ENCODE measurements around the gene TWNK. TPM values are rescaled to one million over a fixed set of nuclear protein-coding genes. Genes with fewer than 3 reads are reported as not detected.

The TWNK gene
- total and polyA plus RNA-seq, 9 of the 15 experiments (the other 6 are each of a cell fraction or from before 2014, with no cell fraction given), result 11.6 to 34.7 (median 17.4) TPM

- TF ChIP-seq KDM1A (IDR thresholded peaks at IDR 0.05), result no peak
Observed at GRCh38 chr10:100989088-100989487, 1.7 kb downstream of the TWNK start (continued).

- Histone ChIP-seq H3K4me2 (ENCODE audit: insufficient read depth, low read length) (no peak overlapping the region), H3K9ac (ENCODE audit: insufficient read depth in 1 of 2, low read depth in 2 of 2, low read length in 2 of 2) (no peak overlapping the region), H3K27me3 (ENCODE audit: control insufficient read depth in 2 of 2, insufficient read depth in 2 of 2, low read length in 2 of 2) (no peaks in the 10 kb centered on the region), H4K20me1 (replicated peaks; ENCODE audit: control insufficient read depth, insufficient read depth, low read length) (0 out of 2 replicates have a peak, but pooled peaks cover 4% of the 10 kb centered on the region), H3K9me3 (replicated peaks; ENCODE audit: control insufficient read depth, insufficient read depth, low read depth, low read length) (no peaks in the 10 kb centered on the region), H3K27ac (ENCODE audit: extremely low read depth, low read depth, low read length) (no peak overlapping the region; the same call in 2 of the 3 replicates), H3K36me3 (ENCODE audit: control insufficient read depth, insufficient read depth, low read length) (peaks cover 47% of the 10 kb centered on the region; the same call in 2 of the 3 replicates), H3K4me1 (replicated peaks in 1 of 2; ENCODE audit: control insufficient read depth in 2 of 2, insufficient read depth in 2 of 2, low read length in 2 of 2) (peaks cover 22 to 43% of the 10 kb centered on the region in 2 experiments; a peak in 4 of 5 replicates), H3K79me2 (ENCODE audit: control insufficient read depth, insufficient read depth, low read length) (peaks cover 49% of the 10 kb centered on the region), H3K9me1 (ENCODE audit: control insufficient read depth, insufficient read depth, low read length) (no peaks in the 10 kb centered on the region), H2AFZ (ENCODE audit: low read depth, low read length) (no peak overlapping the region), H3K4me3 (no peak overlapping the region)
- in situ Hi-C loops (cut with MboI), result loop anchor here (25.0 kb wide), 1 partner anchor 1043 kb away; no protein-coding TSS in a partner anchor
- DNase-seq (ENCODE audit: extremely low read depth in 1 of 4, low spot score in 3 of 4), result peak in 1 of 4 experiments; percentile 28
- TSS peak; percentile 13 for BruUV-seq (replicated peaks)
- ChIA-PET CTCF (ENCODE audit: low intra/inter-chr PET ratio) (interaction anchor here (0.8 to 9.3 kb wide), 2 partner anchors 19 to 68 kb away, joined by 3 to 150 read pairs; no protein-coding TSS in a partner anchor), POLR2A (interaction anchor here (0.6 to 0.7 kb wide), 2 partner anchors 13 to 218 kb away, joined by 3 to 4 read pairs; no protein-coding TSS in a partner anchor)
- 63% methylated on average over 10 of the region's 10 CpGs for WGBS (ENCODE audit: insufficient coverage, low coverage, missing lambda C conversion rate)
- intact Hi-C loops (cut with micrococcal nuclease), result loop anchor here (1.0 kb wide), 1 partner anchor 20 kb away; no protein-coding TSS in a partner anchor
- ATAC-seq, result no peak
- FAIRE-seq, result peak; percentile 37
- peak; percentile 59 to 65 for TF ChIP-seq RAD21 (CRISPR knock-in tag; conservative IDR thresholded peaks at IDR 0.05 in 1 of 2, IDR thresholded peaks at IDR 0.05 in 1 of 2)
- TF ChIP-seq UBTF (IDR thresholded peaks at IDR 0.05; ENCODE audit: borderline replicate concordance in 1 of 2, low read depth in 2 of 2, low read length in 2 of 2), result no peak
- TF ChIP-seq REST (IDR thresholded peaks at IDR 0.05; ENCODE audit: borderline replicate concordance), result peak; percentile 58; the same call in 1 of the 2 replicates
- no peak for TF ChIP-seq REST (CRISPR knock-in tag; IDR thresholded peaks at IDR 0.05; ENCODE audit: low read depth)
Observed at GRCh38 chr10:100993986-100994708, 6.8 kb downstream of the TWNK start.

All from K562 (cell line).